Measurements from ENCODE around the gene KRTAP9-1.
"Not testable (repeated sequence)": the region's sequence is repeated elsewhere in the genome, so short reads cannot be mapped to it uniquely, and the experiment has no call there.

The KRTAP9-1 gene

GRCh38 chr17:41190328-41190727 is 641 bp downstream of the KRTAP9-1 start:
- in situ Hi-C loops (cut with HindIII; ENCODE audit: low pct_unique_long_range_greater_than_20kb, low sequenced_read_pairs): no loop called here
- DNase-seq (ENCODE audit: low read depth in 1 of 2, low spot score in 1 of 2): no peak
- TF ChIP-seq JUND (IDR thresholded peaks at IDR 0.05; ENCODE audit: low read depth): no peak

- TF ChIP-seq JUND (IDR thresholded peaks at IDR 0.05; ENCODE audit: low read depth): no peak
- in situ Hi-C loops (cut with HindIII; ENCODE audit: low pct_unique_long_range_greater_than_20kb, low sequenced_read_pairs): no loop called here
- DNase-seq (ENCODE audit: low read depth in 1 of 2, low spot score in 1 of 2): no peak
Observed at GRCh38 chr17:41196068-41196467, 6.4 kb downstream of the KRTAP9-1 start.

- DNase-seq (ENCODE audit: low read depth in 1 of 2, low spot score in 1 of 2): no peak
- no peak for TF ChIP-seq JUND (IDR thresholded peaks at IDR 0.05; ENCODE audit: low read depth)
- in situ Hi-C loops (cut with HindIII; ENCODE audit: low pct_unique_long_range_greater_than_20kb, low sequenced_read_pairs): no loop called here
Observed at GRCh38 chr17:41199421-41200078, 9.9 kb downstream of the KRTAP9-1 start.

GRCh38 chr17:41211845-41212466 is 22.3 kb downstream of the KRTAP9-1 start:
- TF ChIP-seq JUND (IDR thresholded peaks at IDR 0.05; ENCODE audit: low read depth): no peak
- in situ Hi-C loops (cut with HindIII; ENCODE audit: low pct_unique_long_range_greater_than_20kb, low sequenced_read_pairs): no loop called here
- no peak for DNase-seq (ENCODE audit: low read depth in 1 of 2, low spot score in 1 of 2)

GRCh38 chr17:41212524-41213169 is 23.0 kb downstream of the KRTAP9-1 start:
- no peak for DNase-seq (ENCODE audit: low read depth in 1 of 2, low spot score in 1 of 2)
- no peak for TF ChIP-seq JUND (IDR thresholded peaks at IDR 0.05; ENCODE audit: low read depth)

GRCh38 chr17:41215681-41216080 is 26.0 kb downstream of the KRTAP9-1 start:
- DNase-seq (ENCODE audit: low read depth in 1 of 2, low spot score in 1 of 2): no peak
- no peak for TF ChIP-seq JUND (IDR thresholded peaks at IDR 0.05; ENCODE audit: low read depth)
- in situ Hi-C loops (cut with HindIII; ENCODE audit: low pct_unique_long_range_greater_than_20kb, low sequenced_read_pairs): no loop called here

More at GRCh38 chr17:41212524-41213169, 23.0 kb downstream of the KRTAP9-1 start:
- in situ Hi-C loops (cut with HindIII; ENCODE audit: low pct_unique_long_range_greater_than_20kb, low sequenced_read_pairs): no loop called here

- no peak for DNase-seq (ENCODE audit: low read depth in 1 of 2, low spot score in 1 of 2)
- TF ChIP-seq JUND (IDR thresholded peaks at IDR 0.05; ENCODE audit: low read depth): no peak
- in situ Hi-C loops (cut with HindIII; ENCODE audit: low pct_unique_long_range_greater_than_20kb, low sequenced_read_pairs): no loop called here
Observed at GRCh38 chr17:41223821-41224220, 34.1 kb downstream of the KRTAP9-1 start.

- no peak for TF ChIP-seq JUND (IDR thresholded peaks at IDR 0.05; ENCODE audit: low read depth)
- no peak for DNase-seq (ENCODE audit: low read depth in 1 of 2, low spot score in 1 of 2)
- in situ Hi-C loops (cut with HindIII; ENCODE audit: low pct_unique_long_range_greater_than_20kb, low sequenced_read_pairs): no loop called here
Observed at GRCh38 chr17:41226051-41226450, 36.4 kb downstream of the KRTAP9-1 start.

- DNase-seq (ENCODE audit: low read depth in 1 of 2, low spot score in 1 of 2); in situ Hi-C loops (cut with HindIII; ENCODE audit: low pct_unique_long_range_greater_than_20kb, low sequenced_read_pairs): not testable (repeated sequence)
Observed at GRCh38 chr17:41226598-41227095, 37.0 kb downstream of the KRTAP9-1 start, which contains the start of gene KRTAP9-2. Gene KRTAP9-2, plus strand, starts transcription at chr17:41226648. Its CDS starts 7 bp downstream, at chr17:41226655.

GRCh38 chr17:41230094-41230493 is 40.4 kb downstream of the KRTAP9-1 start:
- no peak for DNase-seq (ENCODE audit: low read depth in 1 of 2, low spot score in 1 of 2)
- no peak for TF ChIP-seq JUND (IDR thresholded peaks at IDR 0.05; ENCODE audit: low read depth)
- in situ Hi-C loops (cut with HindIII; ENCODE audit: low pct_unique_long_range_greater_than_20kb, low sequenced_read_pairs): no loop called here

- in situ Hi-C loops (cut with HindIII; ENCODE audit: low pct_unique_long_range_greater_than_20kb, low sequenced_read_pairs): no loop called here
- no peak for TF ChIP-seq JUND (IDR thresholded peaks at IDR 0.05; ENCODE audit: low read depth)
- no peak for DNase-seq (ENCODE audit: low read depth in 1 of 2, low spot score in 1 of 2)
Observed at GRCh38 chr17:41231731-41232130, 42.0 kb downstream of the KRTAP9-1 start.

- DNase-seq (ENCODE audit: low read depth in 1 of 2, low spot score in 1 of 2); in situ Hi-C loops (cut with HindIII; ENCODE audit: low pct_unique_long_range_greater_than_20kb, low sequenced_read_pairs): not testable (repeated sequence)
Observed at GRCh38 chr17:41232399-41233105, 42.9 kb downstream of the KRTAP9-1 start, which contains the start of gene KRTAP9-3. Gene KRTAP9-3, plus strand, starts transcription at chr17:41232449. Its CDS starts 53 bp downstream, at chr17:41232502.

GRCh38 chr17:41237116-41237515 is 47.4 kb downstream of the KRTAP9-1 start:
- in situ Hi-C loops (cut with HindIII; ENCODE audit: low pct_unique_long_range_greater_than_20kb, low sequenced_read_pairs); DNase-seq (ENCODE audit: low read depth in 1 of 2, low spot score in 1 of 2): not testable (repeated sequence)

GRCh38 chr17:41237949-41238437 is 48.3 kb downstream of the KRTAP9-1 start, which contains the start of gene KRTAP9-8:
Gene KRTAP9-8, plus strand, starts transcription at chr17:41237999. Its CDS starts 53 bp downstream, at chr17:41238052.
- in situ Hi-C loops (cut with HindIII; ENCODE audit: low pct_unique_long_range_greater_than_20kb, low sequenced_read_pairs); DNase-seq (ENCODE audit: low read depth in 1 of 2, low spot score in 1 of 2): not testable (repeated sequence)
